Esophagus muscularis mucosa (tissue), 3 donors: ENCODE data around the gene MFSD12.

Source experiments
- CTCF ChIP-seq, 3 experiments: fragments of 200-600 bp in 2 of 3; fragments of 450-650 bp in 1 of 3; sonication (generic) in 2 of 3; IDR thresholded peaks; one replicate each; pipeline ENCODE4 v1.5.1; 2017 to 2019; ENCODE audit warnings: antibody characterized with exemption in 3 of 3, mild to moderate bottlenecking in 2 of 3, moderate library complexity in 1 of 3
- POLR2A ChIP-seq: fragments of 450-650 bp; IDR thresholded peaks from one replicate; pipeline ENCODE4 v1.6.1; 2017; ENCODE audit warnings: antibody characterized with exemption, moderate library complexity, mild to moderate bottlenecking, low read depth
- POLR2AphosphoS5 ChIP-seq, 2 donors: sonication (generic); formaldehyde crosslinking; IDR thresholded peaks; one replicate each; pipeline ENCODE4 v1.6.1; 2017; ENCODE audit warnings: antibody characterized with exemption in 2 of 2

- TF ChIP-seq CTCF (IDR thresholded peaks at IDR 0.05) (peak in 1 of 3 experiments; percentile 15), POLR2AphosphoS5 (IDR thresholded peaks at IDR 0.05) (peak; percentile 83 to 96), POLR2A (no peak)
Observed at GRCh38 chr19:3505598-3506383, 51.6 kb downstream of the MFSD12 start, which contains the start of gene FZR1.
